Spinal cord (tissue), 10 donors: ENCODE measurements around the gene CDKAL1. TPM values are rescaled to one million over a fixed set of nuclear protein-coding genes. Genes with fewer than 3 reads are reported as not detected.

ENCODE experiments used
- DNase-seq, 6 donors: peaks; one replicate each; pipeline versions ENCODE4 v3.0.0 to v3.0.0-alpha.2; 2013 to 2015; ENCODE audit warnings: low spot score in 6 of 6, low read depth in 4 of 6
- H3K27ac ChIP-seq: one replicate; pipeline ENCODE4 v1.5.1; 2013; ENCODE audit warnings: low read depth, low read length, control low read depth
- H3K27me3 ChIP-seq: one replicate; pipeline ENCODE4 v1.6.1; 2013; ENCODE audit warnings: low read length; ENCODE audit not compliant: control insufficient read depth, insufficient read depth
- H3K36me3 ChIP-seq: one replicate; pipeline ENCODE4 v1.6.1; 2013; ENCODE audit warnings: low read length; ENCODE audit not compliant: control insufficient read depth, insufficient read depth
- H3K4me1 ChIP-seq: one replicate; pipeline ENCODE4 v1.6.1; 2013; ENCODE audit warnings: low read length; ENCODE audit not compliant: control insufficient read depth, insufficient read depth
- H3K4me3 ChIP-seq: one replicate; pipeline ENCODE4 v1.5.1; 2013; ENCODE audit warnings: low read depth, low read length, control low read depth
- H3K9me3 ChIP-seq: one replicate; pipeline ENCODE4 v1.6.1; 2013; ENCODE audit warnings: low read length; ENCODE audit not compliant: control insufficient read depth, insufficient read depth
- WGBS: methylation state at CpG from one replicate; pipeline ENCODE4 v1.1.5; 2013; ENCODE audit warnings: missing lambda C conversion rate; ENCODE audit not compliant: insufficient coverage; 5-methylcytosine and 5-hydroxymethylcytosine counted together
- polyA plus RNA-seq, 2 donors: library from polyadenylated mRNA; unstranded; fragments of 120-200 nt; gene quantifications; one replicate each; pipeline ENCODE4 v1.2.1, GENCODE V29; 2013; ENCODE audit not compliant: insufficient read length in 2 of 2
- total RNA-seq, 2 donors: library from RNA; depleted of rRNA in 1 of 2; stranded (reverse); fragments of 120-200 nt in 1 of 2; fragments of >200 nt in 1 of 2; gene quantifications; one replicate each; pipeline versions ENCODE4 v1.2.3 to v1.2.4, GENCODE V29; 2013 to 2014
- donor health status: healthy.

CDKAL1 gene
- total and polyA plus RNA-seq, 4 donors: 15.1 to 34.2 (median 22.0) TPM

DNA sequence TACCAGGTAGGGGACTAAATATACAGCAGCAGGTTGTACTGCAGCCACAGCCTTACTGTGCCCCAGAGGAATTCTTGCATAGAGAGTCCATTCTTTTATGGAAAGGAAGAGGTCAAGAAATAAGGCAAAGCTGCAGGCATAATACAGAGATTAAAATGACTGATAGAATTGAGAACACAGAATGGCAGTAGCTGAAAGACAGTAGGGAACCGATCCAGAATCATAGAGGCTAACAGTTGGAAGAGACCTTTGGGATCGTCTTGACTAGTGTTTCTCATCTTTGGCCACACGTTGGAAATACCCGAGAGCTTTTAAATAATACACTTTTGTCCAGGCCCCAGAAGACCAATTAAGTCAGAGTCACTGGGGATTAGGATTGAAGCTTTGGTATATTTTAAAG, 566.7 kb downstream of the CDKAL1 start:
- Histone ChIP-seq H3K36me3 (no peaks in the 10 kb centered on the region), H3K4me1 (no peaks in the 10 kb centered on the region), H3K4me3 (no peak overlapping the region), H3K9me3 (no peaks in the 10 kb centered on the region), H3K27ac (no peak overlapping the region), H3K27me3 (no peaks in the 10 kb centered on the region)
- DNase-seq: no peak
- WGBS: 92% methylated on average over 2 of the region's 4 CpGs

- H3K36me3 ChIP-seq: no peaks in the 10 kb centered on the region
- H3K27me3 ChIP-seq: no peaks in the 10 kb centered on the region
- no peaks in the 10 kb centered on the region for H3K9me3 ChIP-seq
- no peak for DNase-seq
- 71% methylated on average over 1 of the region's 1 CpG for WGBS
- H3K4me1 ChIP-seq: no peaks in the 10 kb centered on the region
- no peak overlapping the region for H3K27ac ChIP-seq
- H3K4me3 ChIP-seq: no peak overlapping the region
These were observed 567.4 kb downstream of the CDKAL1 start for GRCh38 chr6:21101694-21102093.

DNA sequence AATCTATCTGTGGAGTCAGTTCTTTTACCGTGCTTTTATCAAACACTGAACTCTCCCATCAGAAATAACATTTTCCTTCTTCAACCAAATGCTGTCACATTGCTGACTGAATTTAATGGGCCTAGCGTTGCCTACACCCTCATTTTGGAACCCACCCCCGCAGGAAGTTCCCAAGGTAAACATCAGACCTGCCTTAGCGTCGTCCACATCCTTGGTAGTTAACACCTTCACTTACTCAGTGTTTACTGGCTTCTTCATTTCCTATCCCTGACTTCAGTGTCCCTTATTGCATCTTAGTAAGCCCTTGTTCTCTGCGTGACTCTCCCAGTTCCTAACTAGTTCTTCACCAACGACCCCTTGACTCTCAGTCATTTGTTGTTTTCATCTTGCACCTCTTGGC, 567.9 kb downstream of the CDKAL1 start:
- Histone ChIP-seq H3K36me3 (no peaks in the 10 kb centered on the region), H3K27me3 (no peaks in the 10 kb centered on the region), H3K4me1 (no peaks in the 10 kb centered on the region), H3K27ac (no peak overlapping the region), H3K9me3 (no peaks in the 10 kb centered on the region), H3K4me3 (no peak overlapping the region)
- 91% methylated on average over 6 of the region's 7 CpGs for WGBS
- DNase-seq: no peak

DNA sequence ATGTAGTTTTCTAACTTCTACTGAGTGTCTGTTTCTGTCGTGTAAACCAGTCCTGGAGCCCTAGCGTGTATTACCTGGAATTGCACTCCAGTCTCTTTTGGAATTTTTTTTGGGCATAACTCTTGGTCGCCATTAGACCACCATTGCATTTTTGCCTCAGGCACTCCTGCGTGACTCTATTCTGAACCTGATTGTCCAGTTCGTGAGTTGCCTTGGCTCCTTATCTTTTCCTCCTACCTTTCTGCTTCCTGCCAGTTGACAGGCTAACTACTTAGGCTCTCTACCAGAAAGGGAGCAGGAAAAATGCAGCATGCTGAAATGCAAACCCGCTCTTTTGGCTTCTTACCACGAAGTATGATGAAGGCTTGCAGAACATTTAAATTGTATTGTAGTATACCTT, 568.4 kb downstream of the CDKAL1 start:
- H3K9me3 ChIP-seq: no peaks in the 10 kb centered on the region
- H3K27me3 ChIP-seq: no peaks in the 10 kb centered on the region
- H3K4me1 ChIP-seq: no peaks in the 10 kb centered on the region
- DNase-seq: no peak
- H3K4me3 ChIP-seq: no peak overlapping the region
- H3K36me3 ChIP-seq: no peaks in the 10 kb centered on the region
- H3K27ac ChIP-seq: no peak overlapping the region
- WGBS: 94% methylated on average over 5 of the region's 7 CpGs

DNA sequence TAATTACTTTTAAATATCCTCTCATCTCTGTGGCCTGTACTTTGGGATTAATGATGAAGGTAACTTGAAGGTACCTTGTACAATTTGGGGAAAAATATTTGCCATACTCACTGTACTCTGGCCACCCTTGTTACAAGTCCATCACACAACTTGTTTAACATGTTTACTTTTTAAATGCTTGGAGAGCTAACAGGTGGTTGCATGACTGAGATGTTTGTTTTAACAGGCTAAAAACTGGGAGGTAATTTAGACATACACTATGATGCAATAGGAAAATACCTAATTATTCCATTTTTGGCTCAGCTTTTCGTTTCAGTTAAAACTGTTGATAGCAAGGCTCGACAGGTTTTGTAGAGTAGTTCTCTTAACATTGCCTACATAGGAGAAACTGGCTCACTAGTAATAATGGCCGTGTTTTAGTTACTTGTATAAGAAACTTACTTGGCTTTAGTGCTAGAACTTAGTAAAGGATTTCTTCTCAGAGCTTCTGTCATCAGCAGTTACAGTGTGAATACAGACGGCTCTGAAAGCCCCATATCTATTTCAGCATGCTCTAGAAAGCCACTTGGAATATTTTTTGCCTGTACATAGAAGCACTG, 569.5 kb downstream of the CDKAL1 start:
- Histone ChIP-seq H3K4me1 (no peaks in the 10 kb centered on the region), H3K4me3 (no peak overlapping the region), H3K27ac (no peak overlapping the region), H3K9me3 (no peaks in the 10 kb centered on the region), H3K27me3 (no peaks in the 10 kb centered on the region), H3K36me3 (no peaks in the 10 kb centered on the region)
- DNase-seq: no peak
- no CpG with 5 or more reads among the region's 4 CpGs for WGBS

- Histone ChIP-seq H3K27me3 (no peaks in the 10 kb centered on the region), H3K4me1 (no peaks in the 10 kb centered on the region), H3K4me3 (no peak overlapping the region), H3K36me3 (no peaks in the 10 kb centered on the region), H3K9me3 (no peaks in the 10 kb centered on the region), H3K27ac (no peak overlapping the region)
- no peak for DNase-seq
- WGBS: no CpG with 5 or more reads among the region's 2 CpGs
These were observed 570.0 kb downstream of the CDKAL1 start for GRCh38 chr6:21104288-21104687.

- no peaks in the 10 kb centered on the region for H3K36me3 ChIP-seq
These were observed 573.5 kb downstream of the CDKAL1 start for GRCh38 chr6:21107796-21108195.

DNA sequence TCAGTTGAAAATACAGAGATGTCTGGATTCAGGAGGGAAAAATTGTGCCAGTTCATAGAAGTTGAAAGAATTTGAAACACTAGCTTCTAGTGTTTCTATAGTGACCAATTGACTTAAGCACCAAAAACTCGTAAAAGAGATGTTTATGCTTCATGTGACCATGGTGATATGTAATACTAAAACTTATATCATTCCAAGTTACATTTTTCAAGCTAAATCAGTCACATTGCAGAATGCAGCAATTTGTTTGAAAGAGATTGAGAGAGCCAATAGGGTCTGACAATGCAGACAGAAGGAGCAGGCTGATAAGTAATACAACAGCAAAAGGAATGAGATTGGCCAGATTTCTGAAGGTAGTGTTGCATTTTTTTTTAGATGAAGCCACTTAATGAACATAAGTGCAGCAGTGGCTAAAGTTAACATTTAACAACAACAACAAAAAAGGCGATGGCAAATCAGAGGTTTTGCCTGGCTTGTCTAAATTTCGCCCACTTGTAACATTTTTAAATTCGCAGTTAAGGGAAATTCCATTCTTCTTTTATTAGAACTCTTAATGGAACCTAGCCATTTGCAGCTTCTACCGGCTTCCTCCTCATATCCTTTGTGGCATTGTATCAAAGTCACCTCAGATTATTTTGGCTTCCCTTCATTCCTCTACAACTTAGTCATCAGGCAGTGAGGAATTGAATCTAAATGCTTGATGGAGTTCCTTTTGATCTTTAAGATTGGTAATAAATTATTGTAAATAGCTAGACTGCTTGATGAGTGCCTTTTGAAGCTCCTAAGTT, 575.3 kb downstream of the CDKAL1 start:
- 100% methylated on average over 3 of the region's 5 CpGs for WGBS
- no peaks in the 10 kb centered on the region for H3K27me3 ChIP-seq
- no peaks in the 10 kb centered on the region for H3K9me3 ChIP-seq
- DNase-seq: peak in 1 of 6 donors; percentile 73
- no peak overlapping the region for H3K4me3 ChIP-seq
- no peak overlapping the region for H3K27ac ChIP-seq
- no peaks in the 10 kb centered on the region for H3K36me3 ChIP-seq
- H3K4me1 ChIP-seq: no peaks in the 10 kb centered on the region

More at GRCh38 chr6:21107796-21108195, 573.5 kb downstream of the CDKAL1 start:
- H3K9me3 ChIP-seq: no peaks in the 10 kb centered on the region
- H3K27me3 ChIP-seq: no peaks in the 10 kb centered on the region
- no peaks in the 10 kb centered on the region for H3K4me1 ChIP-seq
- H3K4me3 ChIP-seq: no peak overlapping the region
- H3K27ac ChIP-seq: no peak overlapping the region
- no peak for DNase-seq
- WGBS: 88% methylated on average over 1 of the region's 3 CpGs

DNA sequence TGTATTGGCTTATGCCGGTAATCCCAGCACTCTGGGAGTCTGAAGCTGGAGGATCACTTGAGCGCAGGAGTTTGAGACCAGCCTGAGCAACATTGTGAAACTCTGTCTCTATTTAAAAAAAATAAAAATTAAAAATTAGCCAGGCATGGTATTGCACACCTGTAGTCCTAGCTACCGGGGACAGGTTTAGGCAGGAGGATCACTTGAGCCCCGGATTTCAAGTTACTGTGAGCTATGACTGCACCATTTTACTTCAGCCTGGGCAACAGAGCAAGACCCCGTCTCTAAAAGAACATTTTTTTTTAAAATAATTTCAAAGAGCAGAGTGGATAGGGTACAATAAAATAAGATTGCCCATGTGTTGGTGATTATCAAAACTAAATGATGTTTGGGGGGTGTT, 576.4 kb downstream of the CDKAL1 start:
- Histone ChIP-seq H3K4me3 (no peak overlapping the region), H3K4me1 (no peaks in the 10 kb centered on the region), H3K27me3 (no peaks in the 10 kb centered on the region), H3K9me3 (no peaks in the 10 kb centered on the region), H3K27ac (no peak overlapping the region), H3K36me3 (no peaks in the 10 kb centered on the region)
- 100% methylated on average over 2 of the region's 5 CpGs for WGBS
- no peak for DNase-seq
